Activated CD8-positive, alpha-beta memory T cell treated with anti-CD3 and anti-CD28 coated beads, Interleukin-2, amount 50 U/mL, for 24 hours (primary cell): ENCODE results near the gene BICD1.
"Not testable (repeated sequence)": the region's sequence is repeated elsewhere in the genome, so short reads cannot be mapped to it uniquely, and the experiment has no call there.

Experiments
- DNase-seq: peaks from one replicate; pipeline ENCODE4 v3.0.0-alpha.2; 2020; ENCODE audit errors: extremely low read depth

Gene BICD1

DNA sequence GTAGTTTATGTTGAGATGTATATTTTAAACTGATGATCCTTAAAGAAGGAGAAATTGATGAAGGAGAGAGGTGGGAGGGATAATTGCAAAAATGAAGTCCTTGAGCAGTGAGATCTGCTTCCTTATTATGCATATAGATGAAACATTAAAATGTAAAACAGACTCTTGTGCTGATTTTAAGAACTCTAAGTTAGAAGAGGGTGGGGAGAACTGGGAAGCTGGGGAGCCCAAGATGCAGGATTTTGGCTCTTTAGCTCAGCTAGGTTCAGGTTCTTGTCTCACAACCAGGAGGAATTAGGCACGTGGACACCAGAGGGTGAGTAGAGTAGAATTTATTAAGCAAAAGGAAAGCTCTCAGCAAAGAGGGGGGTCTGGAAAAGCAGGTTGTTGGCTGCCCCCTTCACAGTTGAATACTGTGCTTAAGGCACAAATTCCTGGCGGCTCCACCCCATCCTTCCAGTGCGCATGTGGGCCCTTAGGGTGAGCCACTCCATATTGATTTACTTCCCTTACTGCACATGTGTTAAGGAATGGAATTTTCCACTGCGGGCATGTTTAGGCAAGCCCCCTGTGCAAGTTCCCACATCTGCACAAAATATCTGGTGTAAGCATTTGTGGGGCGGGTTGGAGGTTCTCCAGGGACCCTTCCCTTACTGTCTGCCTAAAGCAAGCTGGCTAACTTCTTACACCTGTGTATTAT, 141.9 kb downstream of the BICD1 start:
- DNase-seq: no peak

DNA sequence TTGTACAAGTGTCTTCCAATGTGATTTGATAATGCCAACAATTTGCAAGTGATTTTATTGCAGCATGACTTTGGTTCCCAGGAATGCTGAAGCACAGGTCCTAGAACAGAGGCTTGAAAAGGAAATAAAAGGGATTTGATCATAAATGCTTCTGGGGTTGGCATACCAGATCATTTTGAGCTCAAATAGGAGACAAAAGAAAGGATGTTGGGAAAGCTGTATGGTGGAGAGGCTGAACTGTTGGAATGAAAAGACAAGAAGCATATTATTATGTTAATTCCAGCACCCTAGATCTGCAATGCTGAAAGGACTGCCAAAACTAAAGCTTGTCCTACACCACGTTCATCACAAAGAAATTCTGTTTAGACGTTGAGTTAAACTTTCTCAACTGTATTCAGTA, 143.1 kb downstream of the BICD1 start:
- DNase-seq: no peak

DNA sequence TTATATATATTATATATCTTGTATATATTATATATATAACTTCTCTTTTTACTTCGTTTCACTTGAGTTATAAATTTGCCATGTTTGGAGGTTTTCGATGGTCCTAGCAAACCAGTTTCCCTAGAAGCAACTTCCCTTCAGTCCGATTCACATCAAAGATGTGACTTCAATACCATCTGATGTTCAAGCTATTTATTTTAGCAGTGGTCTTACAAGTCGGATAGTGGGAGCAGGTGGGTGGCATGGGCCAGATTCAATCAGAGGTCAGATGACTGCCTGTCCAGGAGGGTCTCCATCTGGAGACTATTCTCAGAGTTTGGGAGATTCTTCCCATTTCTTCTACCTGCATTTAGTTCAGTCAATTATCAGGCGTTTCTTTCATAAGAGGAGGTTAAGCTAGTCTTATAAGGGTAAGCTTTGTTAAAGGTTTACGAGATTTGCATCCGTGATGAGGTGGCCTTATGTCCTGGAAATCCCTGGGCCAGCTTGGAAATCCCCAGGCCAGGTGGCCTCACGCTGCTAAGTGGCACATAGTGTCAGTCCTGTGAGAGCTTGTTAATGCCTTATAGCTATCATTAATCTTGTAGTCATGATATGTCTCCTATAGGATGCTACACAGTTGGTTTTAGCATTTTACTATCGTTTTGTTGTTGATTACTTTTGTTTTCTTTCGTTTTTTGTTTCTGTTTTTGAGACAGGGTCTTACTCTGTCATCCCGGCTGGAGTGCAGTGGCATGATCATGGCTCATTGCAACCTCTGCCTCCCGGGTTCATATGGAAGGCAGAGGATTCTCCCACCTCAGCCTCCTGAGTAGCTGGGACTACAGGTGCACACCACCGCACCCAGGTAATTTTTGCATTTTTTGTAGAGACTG, 145.8 kb downstream of the BICD1 start:
- no peak for DNase-seq

DNA sequence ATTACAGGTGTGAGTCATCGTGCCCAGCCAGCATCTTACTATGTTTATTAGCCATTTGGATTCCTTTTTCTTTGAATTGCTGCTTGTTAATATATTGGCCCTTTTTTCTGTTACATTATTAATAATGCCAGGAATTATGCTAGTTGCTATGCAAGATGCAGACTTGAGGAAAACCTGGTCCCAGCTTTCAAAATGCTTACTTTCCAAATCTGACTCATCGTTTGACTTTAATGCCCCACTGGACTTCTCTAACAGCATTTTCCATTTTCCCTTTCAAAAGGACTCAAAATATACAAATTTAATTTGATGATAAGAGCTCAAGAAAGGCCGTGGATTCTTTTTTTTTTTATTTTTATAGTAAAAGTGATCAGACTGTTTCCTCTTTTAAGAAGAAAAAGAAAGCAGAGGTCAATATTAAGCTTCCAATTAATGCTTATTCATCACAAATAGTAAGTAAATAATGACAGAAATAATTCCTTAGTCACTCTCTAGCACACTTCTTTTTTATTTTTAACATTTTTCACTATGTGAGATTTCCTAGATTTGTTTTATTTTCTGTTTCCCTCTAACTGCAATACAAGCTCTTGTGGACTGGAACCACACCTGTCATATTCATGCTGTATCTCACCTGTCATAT, 146.6 kb downstream of the BICD1 start:
- DNase-seq: no peak

DNA sequence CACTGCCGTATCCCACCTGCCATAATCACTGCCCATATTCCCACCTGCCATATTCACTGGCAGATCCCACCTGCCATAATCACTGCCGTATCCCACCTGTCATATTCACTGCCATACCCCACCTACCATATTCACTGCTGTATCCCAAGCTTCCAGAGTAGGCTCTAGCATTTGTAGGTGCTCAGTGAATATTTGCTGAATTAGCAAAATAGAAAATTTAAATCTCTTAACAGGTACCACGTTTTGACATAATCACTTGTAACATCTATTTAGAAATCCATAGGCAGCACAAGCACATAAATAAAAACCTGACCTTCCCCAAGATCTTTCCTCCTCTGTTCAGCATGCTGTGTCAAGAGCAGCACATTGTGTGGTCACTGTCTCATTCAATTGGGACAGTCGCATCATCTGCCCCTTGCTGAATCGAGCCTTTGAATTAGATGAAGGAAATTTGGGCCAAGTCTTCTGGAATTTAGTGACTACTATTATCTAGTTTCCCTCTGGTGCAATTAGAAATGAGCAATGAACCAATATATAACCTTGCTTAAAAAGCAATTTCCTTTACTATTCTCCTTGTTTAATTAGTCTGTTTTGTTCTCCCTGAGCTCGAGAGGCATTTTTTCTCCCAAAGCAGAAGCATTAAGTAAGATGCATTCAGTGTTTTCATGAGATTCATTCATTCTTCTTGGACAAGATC, 147.8 kb downstream of the BICD1 start:
- DNase-seq: no peak

DNA sequence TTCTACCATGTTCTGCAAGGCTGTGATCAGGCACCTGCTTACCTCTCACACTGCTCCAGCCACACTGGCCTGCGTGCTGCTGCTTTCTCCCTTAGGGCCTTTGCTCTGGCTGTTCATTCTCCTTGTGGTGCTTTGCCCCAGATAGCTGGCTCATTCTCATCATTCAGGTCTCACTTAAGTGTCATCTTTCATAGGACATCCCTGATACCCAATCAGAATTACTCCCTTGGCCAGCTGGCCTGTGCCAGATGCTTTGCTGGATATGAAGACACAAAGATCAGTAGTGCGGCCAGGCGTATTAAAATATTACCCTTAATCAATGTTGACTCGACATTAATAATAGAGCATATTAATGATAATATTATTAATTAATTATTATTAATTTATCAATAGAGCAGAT, 148.9 kb downstream of the BICD1 start:
- no peak for DNase-seq

DNA sequence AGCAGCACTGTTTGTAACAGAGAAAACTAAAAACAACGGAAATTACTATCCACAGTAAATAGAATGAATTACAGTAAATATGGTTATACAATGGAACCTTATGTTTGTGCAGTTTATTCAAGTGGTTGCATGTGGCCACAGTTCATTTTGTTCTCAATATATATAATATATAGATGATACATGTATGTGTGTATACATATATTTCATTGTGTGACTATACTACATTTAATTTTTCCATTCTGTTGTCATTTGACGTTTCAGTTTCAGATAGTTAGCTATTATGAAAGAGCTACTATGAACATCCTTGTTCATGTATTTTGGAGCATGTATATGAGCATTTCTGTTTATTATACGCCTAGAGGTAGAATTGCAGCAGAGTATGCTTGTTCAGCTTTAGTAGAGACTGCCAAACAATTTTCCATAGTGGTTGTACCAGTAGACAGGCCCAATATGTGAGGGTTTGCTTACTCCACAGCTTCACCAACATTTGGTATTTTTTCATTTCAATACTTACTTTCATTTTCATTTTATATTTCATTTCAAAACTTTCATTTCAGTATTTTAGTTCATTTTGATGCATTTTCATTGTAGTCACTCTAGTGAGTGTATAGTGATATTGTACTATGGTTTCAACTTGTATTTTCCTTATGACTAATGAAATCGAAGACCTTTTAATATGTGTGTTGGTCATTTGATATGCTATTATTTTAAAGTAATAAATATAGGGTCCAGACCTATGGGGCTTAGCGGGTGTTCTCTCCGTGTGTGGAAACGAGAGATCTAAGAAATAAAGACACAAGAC, 151.2 kb downstream of the BICD1 start:
- DNase-seq: no peak

DNA sequence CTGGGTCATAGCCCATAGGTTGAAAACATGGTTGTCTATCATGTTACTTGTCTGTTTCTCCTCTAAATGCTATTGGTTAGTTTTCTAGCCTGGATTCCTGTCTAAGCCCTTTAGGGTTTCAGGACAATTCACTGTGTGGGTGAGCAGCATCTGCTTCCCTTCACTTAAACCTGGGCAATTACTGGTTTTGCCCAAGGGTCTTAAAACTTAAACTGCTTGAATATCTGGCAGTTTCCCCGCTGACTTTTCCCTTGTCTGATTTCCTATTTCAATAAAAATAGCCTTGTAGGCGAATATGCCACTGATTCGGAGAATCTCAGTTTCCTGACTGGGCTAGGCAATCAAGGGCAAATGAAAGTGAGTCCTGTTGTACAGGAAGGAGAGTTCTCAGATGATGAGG, 154.0 kb downstream of the BICD1 start:
- no peak for DNase-seq

DNA sequence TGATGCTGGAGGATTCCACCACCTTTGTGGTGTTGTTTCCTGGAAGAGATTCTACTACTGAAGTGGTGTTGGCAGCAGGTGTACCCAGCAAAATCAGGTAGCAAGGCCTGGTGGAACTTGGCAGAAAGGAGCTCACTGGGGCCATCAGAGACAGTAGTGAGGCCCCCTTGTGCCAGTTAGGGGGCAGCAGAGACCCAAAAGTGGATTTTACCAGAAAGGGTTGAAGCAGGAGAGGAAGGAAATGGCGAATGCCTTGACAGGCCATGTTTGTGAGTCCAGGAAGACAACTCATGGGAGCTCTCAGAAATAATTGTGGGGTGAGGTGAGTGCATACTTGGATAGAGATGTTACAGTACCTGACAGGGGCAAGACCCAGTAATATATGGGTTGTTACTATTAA, 155.0 kb downstream of the BICD1 start:
- DNase-seq: no peak

DNA sequence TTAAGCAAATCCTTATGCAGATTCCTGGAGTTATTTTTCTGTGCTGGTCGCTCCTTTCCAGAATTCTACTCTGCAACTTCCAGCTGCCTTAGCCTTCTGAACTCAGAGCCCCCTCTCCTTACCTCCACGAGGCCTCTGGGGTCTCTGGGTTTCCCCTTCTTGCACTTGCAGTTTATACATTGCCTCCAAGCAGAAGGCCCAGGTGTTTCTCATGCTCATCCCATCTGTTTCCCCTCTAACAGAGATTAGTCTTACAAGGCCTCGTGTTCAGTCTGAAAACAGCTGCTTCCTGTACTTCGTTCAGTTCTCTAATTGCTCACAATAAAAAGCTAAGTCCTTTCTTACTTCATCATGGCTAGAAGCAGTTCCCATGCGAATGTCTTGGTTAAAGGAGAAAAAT, 158.3 kb downstream of the BICD1 start:
- no peak for DNase-seq

DNA sequence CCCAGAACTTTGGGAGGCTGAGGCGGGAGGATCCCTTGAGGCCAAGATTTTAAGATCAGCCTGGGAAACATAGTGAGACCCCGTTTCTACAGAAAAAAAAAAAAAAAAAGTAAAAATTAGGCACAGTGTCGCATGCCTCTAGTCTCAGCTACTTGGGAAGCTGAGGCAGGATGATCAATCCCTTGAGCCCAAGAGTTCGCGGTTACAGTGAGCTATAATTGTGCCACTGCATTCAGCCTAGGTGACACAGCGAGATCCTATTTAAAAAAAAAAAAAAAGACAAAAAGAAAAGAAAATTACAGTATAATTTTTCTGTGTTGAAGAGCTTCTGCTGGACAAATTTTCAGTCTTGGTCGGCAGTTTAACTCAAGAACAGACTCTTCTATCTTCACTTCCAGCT, 158.8 kb downstream of the BICD1 start:
- DNase-seq: no peak

DNA sequence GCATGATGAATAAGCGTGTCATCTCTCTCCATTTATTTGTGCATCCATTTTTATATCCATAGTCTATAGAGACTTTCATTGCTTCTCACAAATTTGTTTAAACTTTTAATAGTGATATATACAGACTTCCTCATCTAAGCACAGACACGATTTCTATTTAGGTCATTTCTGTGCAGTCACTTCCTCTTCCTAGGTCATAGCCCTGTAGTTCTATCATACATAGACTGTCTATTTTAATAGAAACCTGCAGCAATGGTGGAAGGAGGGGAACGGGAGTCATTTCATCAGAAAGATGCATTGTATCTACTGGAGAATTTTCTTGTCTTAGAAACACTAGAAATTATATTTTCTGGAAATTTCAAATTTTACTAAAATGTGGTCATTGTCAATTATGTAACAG, 159.3 kb downstream of the BICD1 start:
- DNase-seq: no peak

DNA sequence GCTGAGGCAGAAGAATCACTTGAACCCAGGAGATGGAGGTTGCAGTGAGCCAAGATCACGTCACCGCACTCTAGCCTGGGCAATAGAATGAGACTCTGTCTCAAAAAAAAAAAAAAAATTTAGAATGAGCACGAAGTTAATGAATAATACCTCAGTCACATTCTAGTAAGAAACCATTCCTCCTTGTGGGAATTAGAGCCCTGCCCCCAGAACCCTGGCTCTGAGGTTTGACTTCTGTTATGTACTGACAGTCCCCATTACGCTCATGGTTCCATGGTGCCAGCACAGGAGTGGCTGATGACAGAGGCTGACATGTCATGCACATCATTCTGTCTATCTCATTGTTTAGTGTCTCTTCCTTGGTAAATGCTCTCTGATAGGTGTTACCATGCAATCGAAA, 160.1 kb downstream of the BICD1 start:
- DNase-seq: no peak

DNA sequence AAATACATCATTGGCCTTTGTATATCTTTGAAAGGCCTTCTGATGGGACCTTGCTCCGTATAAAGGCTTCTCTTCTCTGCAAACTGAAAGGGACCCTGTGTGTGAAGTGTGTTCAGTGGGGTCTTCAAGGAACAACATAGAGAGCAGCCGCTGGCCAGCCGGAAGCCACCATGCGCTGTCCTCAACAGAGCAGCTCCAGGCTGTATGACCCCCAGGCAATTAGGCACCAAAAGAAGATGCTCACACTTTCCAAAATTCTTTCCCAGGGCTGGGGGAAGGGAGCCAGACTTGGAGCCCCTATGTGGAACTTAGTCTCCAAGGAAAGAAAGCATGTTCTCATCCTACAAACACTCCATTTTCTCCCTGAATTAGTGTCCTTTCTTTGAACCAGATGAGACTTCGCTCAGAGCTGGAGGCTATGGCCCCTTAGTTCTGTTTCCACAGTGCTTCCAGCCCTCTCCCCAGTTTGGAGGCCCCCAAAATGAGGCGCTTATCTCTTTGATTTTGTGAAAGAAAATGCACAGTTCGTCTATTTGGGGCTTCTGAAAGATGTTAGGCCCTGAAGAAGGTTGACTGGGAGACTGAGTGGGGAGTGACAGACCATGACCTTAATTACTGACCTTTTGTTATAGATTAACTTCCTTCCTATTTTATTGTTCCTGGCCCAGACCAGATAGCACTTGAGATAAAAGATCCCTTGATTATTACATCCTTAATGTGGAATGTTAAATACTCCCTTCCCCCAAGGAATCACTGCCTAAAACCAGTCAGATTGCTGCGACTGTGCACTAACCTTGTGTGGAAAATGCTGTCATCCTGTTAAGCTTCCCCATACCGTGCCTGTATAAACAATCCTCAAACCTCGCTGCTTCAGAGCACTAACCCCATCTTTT, 164.4 kb downstream of the BICD1 start:
- DNase-seq: no peak

DNA sequence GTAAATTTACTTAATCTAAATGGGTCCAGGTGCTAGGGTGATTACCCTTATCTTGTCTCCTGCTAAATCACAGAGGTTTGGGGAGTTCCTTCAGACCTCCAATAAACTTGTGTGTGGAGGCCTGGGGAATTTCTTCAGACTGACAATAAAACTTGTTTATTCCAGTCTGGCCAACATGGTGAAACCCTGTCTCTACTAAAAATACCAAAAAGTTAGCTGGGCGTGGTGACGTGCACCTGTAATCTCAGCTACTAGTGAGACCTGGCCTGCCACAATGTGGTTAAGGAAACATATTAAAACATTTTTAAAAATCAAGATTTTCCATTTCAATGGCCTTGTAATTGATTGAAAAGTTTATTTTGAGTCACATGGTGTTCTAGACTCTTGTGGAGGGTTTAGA, 165.8 kb downstream of the BICD1 start:
- DNase-seq: no peak

DNA sequence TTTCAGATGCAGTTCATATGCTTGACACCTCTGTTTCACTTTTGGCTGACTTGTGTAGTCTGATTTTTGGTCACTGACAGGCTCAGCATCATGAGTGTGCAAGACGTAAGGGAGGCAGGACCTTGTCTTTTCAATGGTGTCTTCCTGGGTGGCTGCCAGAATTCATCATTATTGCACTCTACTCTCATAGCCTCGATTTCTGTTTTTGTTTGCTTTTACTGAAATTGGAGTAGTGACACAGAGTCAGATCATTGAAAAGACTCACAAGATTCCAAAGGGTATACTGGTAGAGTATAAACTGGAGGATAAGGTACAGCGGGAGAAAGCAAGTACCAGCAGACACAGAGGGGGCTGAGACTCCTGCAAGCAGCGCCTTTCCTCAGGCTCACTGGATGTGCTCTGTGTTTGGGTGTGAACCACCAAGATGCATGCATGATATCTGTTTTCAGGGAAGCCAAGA, 166.4 kb downstream of the BICD1 start:
- no peak for DNase-seq

DNA sequence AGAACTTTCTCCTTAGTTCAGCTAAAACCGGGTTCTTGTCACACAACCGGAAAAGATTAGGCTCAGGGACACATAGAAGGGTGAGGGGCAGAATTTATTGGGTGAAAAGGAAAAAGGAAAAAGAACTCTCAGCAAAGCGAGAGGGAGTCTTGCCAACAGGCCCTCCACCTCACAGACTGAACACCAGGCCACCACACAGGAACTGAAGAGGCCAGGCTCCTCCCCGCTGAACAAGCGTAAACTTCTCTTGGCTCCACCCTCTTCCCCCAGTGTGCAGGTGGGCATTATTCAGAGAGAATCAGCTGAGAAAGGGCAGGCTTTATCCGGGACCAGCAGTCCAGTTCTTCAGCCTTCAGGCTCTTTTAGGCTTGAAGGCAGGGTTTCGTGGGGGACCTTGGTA, 167.1 kb downstream of the BICD1 start:
- DNase-seq: no peak

DNA sequence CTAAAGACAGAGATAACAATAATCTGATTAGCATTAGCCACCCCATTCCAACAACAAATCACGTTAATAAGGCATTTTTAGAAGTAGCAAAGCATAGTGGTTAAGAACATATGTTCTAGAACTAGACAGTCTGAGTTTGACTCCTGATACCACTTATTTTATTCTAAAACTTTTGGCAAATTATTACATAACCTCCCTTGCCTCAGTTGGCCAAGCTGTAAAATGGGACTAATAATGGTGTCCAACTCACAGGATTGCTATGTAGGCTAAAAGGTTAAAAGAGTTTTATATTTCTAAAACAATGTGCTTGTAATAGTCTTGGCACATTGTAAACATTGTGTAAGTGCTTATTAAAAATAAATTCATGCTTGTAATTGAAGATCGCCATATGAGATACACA, 168.0 kb downstream of the BICD1 start:
- DNase-seq: no peak

DNA sequence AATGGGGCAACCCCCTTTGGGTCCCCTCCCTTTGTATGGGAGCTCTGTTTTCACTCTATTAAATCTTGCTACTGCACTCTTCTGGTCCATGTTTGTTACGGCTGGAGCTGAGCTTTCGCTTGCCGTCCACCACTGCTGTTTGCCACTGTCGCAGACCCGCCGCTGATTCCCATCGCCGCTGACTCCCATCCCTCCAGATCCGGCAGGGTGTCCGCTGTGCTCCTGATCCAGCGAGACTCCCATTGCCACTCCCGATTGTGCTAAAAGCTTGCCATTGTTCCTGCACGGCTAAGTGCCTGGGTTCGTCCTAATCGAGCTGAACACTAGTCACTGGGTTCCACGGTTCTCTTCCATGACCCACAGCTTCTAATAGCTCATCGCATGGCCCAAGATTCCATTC, 168.9 kb downstream of the BICD1 start:
- not testable (repeated sequence) for DNase-seq

DNA sequence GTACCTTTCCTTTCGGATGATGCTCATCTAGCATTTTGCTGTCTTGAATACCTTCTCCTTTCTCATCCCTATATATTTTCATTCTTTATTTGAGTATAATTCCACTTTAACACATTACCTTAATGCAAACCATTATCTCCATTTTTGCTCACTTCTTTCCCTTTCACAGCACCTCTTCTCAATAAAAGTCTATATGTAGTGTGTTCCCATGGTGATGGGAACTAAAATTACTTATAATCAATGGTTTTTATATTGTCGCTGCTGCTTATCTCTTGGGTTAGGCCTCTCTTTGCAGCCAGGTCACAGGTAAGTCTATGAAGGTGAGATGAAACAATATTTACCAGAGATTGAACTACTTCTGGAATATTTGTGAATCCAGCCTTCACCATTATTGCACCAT, 171.1 kb downstream of the BICD1 start:
- no peak for DNase-seq
